SK-N-SH (cell line): ENCODE measurements around the gene SETD4. TPM values are rescaled to one million over a fixed set of nuclear protein-coding genes. Genes with fewer than 3 reads are reported as not detected.

Source experiments
- CTCF ChIA-PET: fragments of 300-600, 350-600 bp; formaldehyde crosslinking; extraction: SDS; loops from one replicate; lab custom pipeline; 2021; lab: Yijun Ruan, JAX
- POLR2A ChIA-PET: fragments of 350-600 bp; sonication (Branson Sonifier 250); formaldehyde crosslinking; extraction: SDS; loops from one replicate; lab custom pipeline; 2020; ENCODE audit warnings: antibody characterized with exemption, inconsistent platforms; lab: Yijun Ruan, JAX
- DNase-seq: peaks from one replicate; pipeline ENCODE4 v3.0.0; 2012
- H2AFZ ChIP-seq: fragments of 200-600 bp; sonication (generic); 2 replicates; pipeline ENCODE4 v1.8.1; 2016; ENCODE audit warnings: antibody characterized with exemption, mild to moderate bottlenecking, low read depth
- H3F3A ChIP-seq: fragments of 200-600 bp; sonication (generic); replicated peaks from 2 replicates; pipeline ENCODE3; 2016; ENCODE audit warnings: antibody characterized with exemption, mild to moderate bottlenecking; ENCODE audit not compliant: insufficient read depth
- H3K27ac ChIP-seq, 2 experiments: fragments of 200-500 bp in 1 of 2; fragments of 200-600 bp in 1 of 2; sonication (Bioruptor generic) in 1 of 2; sonication (generic), shearing (Covaris generic) in 1 of 2; 2 replicates each; pipeline versions ENCODE4 v1.5.1 to v1.6.1; 2014 to 2016; ENCODE audit warnings: low read depth in 2 of 2, inconsistent platforms in 1 of 2, low read length in 1 of 2, mild to moderate bottlenecking in 1 of 2, mixed read lengths in 1 of 2
- H3K27me3 ChIP-seq: fragments of 200-600 bp; sonication (generic), shearing (Covaris generic); 2 replicates; pipeline ENCODE4 v1.6.1; 2016; ENCODE audit warnings: mixed run types; ENCODE audit not compliant: insufficient read depth
- H3K36me3 ChIP-seq, 2 experiments: fragments of 200-500 bp in 1 of 2; fragments of 200-600 bp in 1 of 2; sonication (Bioruptor generic) in 1 of 2; sonication (generic) in 1 of 2; replicated peaks in 1 of 2; 2 replicates each; pipeline versions ENCODE3 to v1.5.1; 2014 to 2016; ENCODE audit warnings: low read length in 1 of 2, mild to moderate bottlenecking in 1 of 2; ENCODE audit not compliant: insufficient read depth in 2 of 2, control insufficient read depth in 1 of 2
- H3K4me1 ChIP-seq, 2 experiments: fragments of 200-500 bp in 1 of 2; fragments of 200-600 bp in 1 of 2; sonication (Bioruptor generic) in 1 of 2; sonication (generic), shearing (Covaris generic) in 1 of 2; 2 replicates each; pipeline versions ENCODE4 v1.5.1 to v1.6.1; 2014 to 2016; ENCODE audit warnings: low read depth in 1 of 2, low read length in 1 of 2, mixed run types in 1 of 2; ENCODE audit not compliant: insufficient read depth in 2 of 2, control insufficient read depth in 1 of 2
- H3K4me2 ChIP-seq: fragments of 200-600 bp; sonication (generic), shearing (Covaris generic); 2 replicates; pipeline ENCODE4 v1.6.1; 2017; ENCODE audit warnings: mixed run types
- H3K4me3 ChIP-seq, 2 experiments: fragments of 200-500 bp in 1 of 2; fragments of 200-600 bp in 1 of 2; sonication (Bioruptor generic) in 1 of 2; sonication (generic), shearing (Covaris generic) in 1 of 2; 2 replicates each; pipeline versions ENCODE4 v1.5.1 to v1.8.1; 2014 to 2016; ENCODE audit warnings: low read depth in 2 of 2, inconsistent platforms in 1 of 2, low read length in 1 of 2, mild to moderate bottlenecking in 1 of 2, mixed read lengths in 1 of 2, moderate library complexity in 1 of 2
- H3K79me2 ChIP-seq: fragments of 200-600 bp; sonication (generic); 2 replicates; pipeline ENCODE4 v1.8.1; 2017; ENCODE audit warnings: mild to moderate bottlenecking; ENCODE audit not compliant: insufficient read depth
- H3K9ac ChIP-seq: fragments of 200-600 bp; sonication (generic); 2 replicates; pipeline ENCODE4 v1.6.1; 2017; ENCODE audit warnings: mixed run types
- H3K9me2 ChIP-seq: fragments of 200-600 bp; sonication (generic); 2 replicates; pipeline ENCODE4 v1.6.1; 2017; ENCODE audit warnings: mixed run types
- H3K9me3 ChIP-seq: fragments of 200-600 bp; sonication (generic); 2 replicates; pipeline ENCODE4 v1.6.1; 2017; ENCODE audit warnings: mixed run types, mild to moderate bottlenecking, moderate library complexity
- H4K20me1 ChIP-seq: fragments of 200-600 bp; sonication (generic); 2 replicates; pipeline ENCODE4 v1.6.1; 2017; ENCODE audit warnings: mild to moderate bottlenecking, mixed run types; ENCODE audit not compliant: insufficient read depth
- CHD2 ChIP-seq: fragments of 150-350 bp; IDR thresholded peaks from 2 replicates; pipeline ENCODE4 v1.6.1; 2018; ENCODE audit warnings: low read length; ENCODE audit not compliant: partially characterized antibody
- CTCF ChIP-seq: fragments of 200-600 bp; sonication (generic); IDR thresholded peaks from 2 replicates; pipeline ENCODE4 v1.6.1; 2017; ENCODE audit warnings: antibody characterized with exemption, mild to moderate bottlenecking, moderate library complexity
- ELF1 ChIP-seq: IDR thresholded peaks from 2 replicates; pipeline ENCODE4 v1.4.0; 2012
- EP300 ChIP-seq, 2 experiments: IDR thresholded peaks; 2 replicates each; pipeline versions ENCODE4 v1.4.0 to v1.6.1; 2012; ENCODE audit warnings: borderline replicate concordance in 1 of 2, low read depth in 1 of 2, low read length in 1 of 2
- EZH2phosphoT487 ChIP-seq: fragments of 200-600 bp; sonication (generic); IDR thresholded peaks from 2 replicates; pipeline ENCODE4 v1.6.1; 2017; ENCODE audit warnings: low read depth, mixed run types, mild to moderate bottlenecking, antibody characterized with exemption, moderate library complexity, borderline replicate concordance
- FOSL2 ChIP-seq: IDR thresholded peaks from 2 replicates; pipeline ENCODE4 v1.4.0; 2012; ENCODE audit warnings: low read depth, mild to moderate bottlenecking, moderate library complexity, borderline replicate concordance
- FOXJ3 ChIP-seq: sonication (generic); formaldehyde crosslinking; IDR thresholded peaks from 2 replicates; pipeline ENCODE4 v1.5.1; 2020; ENCODE audit warnings: mild to moderate bottlenecking, missing genetic modification reagents
- FOXM1 ChIP-seq: IDR thresholded peaks from 2 replicates; pipeline ENCODE4 v1.4.0; 2012; ENCODE audit warnings: low read depth, mild to moderate bottlenecking
- GABPA ChIP-seq: IDR thresholded peaks from 2 replicates; pipeline ENCODE4 v1.4.0; 2012; ENCODE audit warnings: low read depth, mild to moderate bottlenecking
- GATA2 ChIP-seq: sonication (generic); formaldehyde crosslinking; IDR thresholded peaks from 2 replicates; pipeline ENCODE4 v1.5.0; 2020; ENCODE audit warnings: mild to moderate bottlenecking, missing genetic modification reagents
- IRF3 ChIP-seq: fragments of 150-350 bp; IDR thresholded peaks from 2 replicates; pipeline ENCODE4 v1.6.1; 2016; ENCODE audit warnings: mild to moderate bottlenecking, low read depth, low read length
- MAX ChIP-seq: IDR thresholded peaks from 2 replicates; pipeline ENCODE4 v1.4.0; 2012; ENCODE audit warnings: low read depth
- MXI1 ChIP-seq: IDR thresholded peaks from 2 replicates; pipeline ENCODE4 v1.6.1; 2012; ENCODE audit warnings: mild to moderate bottlenecking, low read depth, low read length, improper control_type of control experiment
- NFIC ChIP-seq: IDR thresholded peaks from 2 replicates; pipeline ENCODE4 v1.4.0; 2012; ENCODE audit warnings: borderline replicate concordance
- NRF1 ChIP-seq: IDR thresholded peaks from 2 replicates; pipeline ENCODE4 v1.6.1; 2012; ENCODE audit warnings: low read depth, mild to moderate bottlenecking, low read length
- PBX3 ChIP-seq: IDR thresholded peaks from 2 replicates; pipeline ENCODE4; 2012
- POLR2AphosphoS5 ChIP-seq: IDR thresholded peaks from 2 replicates; pipeline ENCODE4 v1.6.1; 2012; ENCODE audit warnings: low read depth, low read length
- RAD21 ChIP-seq: IDR thresholded peaks from 2 replicates; pipeline ENCODE4 v1.6.1; 2012; ENCODE audit warnings: mild to moderate bottlenecking, low read length
- RXRA ChIP-seq: IDR thresholded peaks from 2 replicates; pipeline ENCODE4 v1.4.0; 2012; ENCODE audit warnings: low read depth, mild to moderate bottlenecking, borderline replicate concordance
- SIN3A ChIP-seq: IDR thresholded peaks from 2 replicates; pipeline ENCODE4 v1.6.1; 2012; ENCODE audit warnings: low read depth, mild to moderate bottlenecking, low read length, moderate library complexity, borderline replicate concordance
- SMC3 ChIP-seq: IDR thresholded peaks from 2 replicates; pipeline ENCODE4 v1.6.1; 2012; ENCODE audit warnings: low read depth, low read length, improper control_type of control experiment
- TAF1 ChIP-seq: IDR thresholded peaks from 2 replicates; pipeline ENCODE4 v1.6.1; 2012; ENCODE audit warnings: low read depth, mild to moderate bottlenecking, low read length, moderate library complexity, borderline replicate concordance
- TCF12 ChIP-seq: IDR thresholded peaks from 2 replicates; pipeline ENCODE4 v1.4.0; 2012
- USF1 ChIP-seq: IDR thresholded peaks from 2 replicates; pipeline ENCODE4 v1.4.0; 2012; ENCODE audit warnings: low read depth, borderline replicate concordance
- USF2 ChIP-seq: fragments of 150-350 bp; IDR thresholded peaks from 2 replicates; pipeline ENCODE4 v1.6.1; 2017; ENCODE audit warnings: antibody characterized with exemption, low read length, low read depth, borderline replicate concordance
- ZBTB33 ChIP-seq: IDR thresholded peaks from 2 replicates; pipeline ENCODE4 v1.4.0; 2012; ENCODE audit warnings: low read depth, borderline replicate concordance
- WGBS: methylation state at CpG from one replicate; pipeline ENCODE4 v1.1.6; 2017; ENCODE audit warnings: low lambda C conversion rate; 5-methylcytosine and 5-hydroxymethylcytosine counted together
- polyA plus RNA-seq, 3 experiments: library from polyadenylated mRNA; depleted of rRNA; stranded (reverse); fragments of >200 nt; gene quantifications; 2 replicates each; pipeline ENCODE4 v1.2.3, GENCODE V29; 2012

The SETD4 gene
- polyA plus RNA-seq, 1 of the 3 experiments (the other 2 are of a cell fraction): 15.9 TPM

GRCh38 chr21:36035381-36035791, 24.9 kb downstream of the SETD4 start:
- DNase-seq: peak; percentile 90
- ChIA-PET CTCF (interaction anchor here (0.6 to 4.4 kb wide), 25 partner anchors 11 to 1290 kb away, joined by 3 to 41 read pairs (median 4); partner anchors contain the start of genes CBR1 and SETD4), POLR2A (interaction anchor here (0.9 to 2.0 kb wide), 4 partner anchors 10 to 78 kb away, joined by 3 to 23 read pairs (median 4); partner anchors contain the start of genes CBR1 and SETD4)
- Histone ChIP-seq H3K4me1 (peaks cover 0 to 25% of the 10 kb centered on the region in 2 experiments; a peak in 2 of 4 replicates), H3K4me3 (no peak overlapping the region), H3K9me2 (no peaks in the 10 kb centered on the region), H3K27ac (peak overlapping the region in 1 of 2 experiments; percentile 94; a peak in 2 of 4 replicates), H4K20me1 (no peaks in the 10 kb centered on the region), H3K27me3 (no peaks in the 10 kb centered on the region), H3K79me2 (no peaks in the 10 kb centered on the region; the same call in 1 of the 2 replicates), H2AFZ (no peak overlapping the region), H3K9me3 (no peaks in the 10 kb centered on the region), H3K36me3 (peaks cover 31 to 47% of the 10 kb centered on the region in 2 experiments), H3K4me2 (no peak overlapping the region), H3F3A (peaks cover 2% of the 10 kb centered on the region), H3K9ac (no peak overlapping the region)
- WGBS: 84% methylated on average over 7 of the region's 10 CpGs
- TF ChIP-seq RXRA (no peak), EP300 (IDR thresholded peaks at IDR 0.05; ENCODE audit: borderline replicate concordance in 1 of 2, low read depth in 1 of 2, low read length in 1 of 2) (peak in 1 of 2 experiments; percentile 92; a peak in 2 of 4 replicates), SMC3 (peak; percentile 23; the same call in 1 of the 2 replicates), MAX (no peak), CHD2 (peak; percentile 97), MXI1 (peak; percentile 91), ZBTB33 (no peak), GABPA (no peak), EZH2phosphoT487 (no peak), FOSL2 (no peak), TAF1 (no peak), NFIC (peak; percentile 31), RAD21 (peak; percentile 44), TCF12 (peak; percentile 24; the same call in 1 of the 2 replicates), USF1 (no peak), FOXJ3 (CRISPR knock-in tag) (peak; percentile 95), NRF1 (no peak), IRF3 (no peak), USF2 (no peak), CTCF (0 out of 2 replicates have a peak, but pooled peaks have one; percentile 9), PBX3 (no peak), SIN3A (no peak), FOXM1 (no peak), POLR2AphosphoS5 (no peak), GATA2 (CRISPR knock-in tag) (peak; percentile 99), ELF1 (no peak)
